Parathyroid adenoma (tissue), 2 donors: ENCODE data around the gene SMG7.

Source experiments
- H2AFZ ChIP-seq: fragments of 300-600 bp; sonication (generic); one replicate; pipeline ENCODE4 v1.7.0; 2017; ENCODE audit warnings: antibody characterized with exemption, mild to moderate bottlenecking
- H3K27ac ChIP-seq: fragments of 300-600 bp; sonication (generic); one replicate; pipeline ENCODE4 v1.7.0; 2017
- H3K27me3 ChIP-seq: fragments of 300-600 bp; sonication (generic); one replicate; pipeline ENCODE4 v1.7.0; 2017; ENCODE audit warnings: low read length; ENCODE audit not compliant: control insufficient read depth, insufficient read depth
- H3K36me3 ChIP-seq: fragments of 300-600 bp; sonication (generic); one replicate; pipeline ENCODE4 v1.7.0; 2017; ENCODE audit warnings: low read length; ENCODE audit not compliant: control insufficient read depth, insufficient read depth
- H3K4me1 ChIP-seq: fragments of 300-600 bp; sonication (generic); one replicate; pipeline ENCODE4 v1.7.0; 2017; ENCODE audit warnings: control low read depth
- H3K4me2 ChIP-seq: fragments of 300-600 bp; sonication (generic); one replicate; pipeline ENCODE4 v1.7.0; 2017; ENCODE audit warnings: low read length
- H3K4me3 ChIP-seq: fragments of 300-600 bp; sonication (generic); one replicate; pipeline ENCODE4 v1.7.0; 2017; ENCODE audit warnings: low read depth, low read length
- H3K79me2 ChIP-seq: fragments of 300-600 bp; sonication (generic); one replicate; pipeline ENCODE4 v1.7.0; 2017; ENCODE audit warnings: control low read depth
- H3K9ac ChIP-seq: fragments of 300-600 bp; sonication (generic); one replicate; pipeline ENCODE4 v1.7.0; 2017; ENCODE audit warnings: mild to moderate bottlenecking
- H3K9me3 ChIP-seq: fragments of 300-600 bp; sonication (generic); one replicate; pipeline ENCODE4 v1.7.0; 2017; ENCODE audit warnings: low read length; ENCODE audit not compliant: control insufficient read depth
- CTCF ChIP-seq: fragments of 300-600 bp; sonication (generic); IDR thresholded peaks from one replicate; pipeline ENCODE4 v1.7.0; 2017; ENCODE audit warnings: antibody characterized with exemption, mild to moderate bottlenecking
- donor health status: primary hyperparathyroidism.

SMG7 gene

GRCh38 chr1:183559061-183559460 lies 86.8 kb downstream of the SMG7 start:
- H2AFZ ChIP-seq, result no peak overlapping the region
- H3K4me3 ChIP-seq, result no peak overlapping the region
- H3K27me3 ChIP-seq, result no peaks in the 10 kb centered on the region
- no peaks in the 10 kb centered on the region for H3K4me1 ChIP-seq
- H3K27ac ChIP-seq, result no peak overlapping the region
- no peak for TF ChIP-seq CTCF
- no peaks in the 10 kb centered on the region for H3K36me3 ChIP-seq
- H3K9me3 ChIP-seq, result no peaks in the 10 kb centered on the region
- H3K9ac ChIP-seq, result no peak overlapping the region
- no peaks in the 10 kb centered on the region for H3K79me2 ChIP-seq
- no peak overlapping the region for H3K4me2 ChIP-seq

GRCh38 chr1:183562701-183563100 lies 90.4 kb downstream of the SMG7 start:
- no peak for TF ChIP-seq CTCF
- H3K4me3 ChIP-seq, result no peak overlapping the region
- H3K36me3 ChIP-seq, result no peaks in the 10 kb centered on the region
- no peak overlapping the region for H3K27ac ChIP-seq
- no peak overlapping the region for H3K4me2 ChIP-seq
- H3K9ac ChIP-seq, result no peak overlapping the region
- no peaks in the 10 kb centered on the region for H3K79me2 ChIP-seq
- H2AFZ ChIP-seq, result no peak overlapping the region
- H3K27me3 ChIP-seq, result no peaks in the 10 kb centered on the region
- no peaks in the 10 kb centered on the region for H3K9me3 ChIP-seq
- H3K4me1 ChIP-seq, result no peaks in the 10 kb centered on the region

GRCh38 chr1:183565261-183565660 lies 93.0 kb downstream of the SMG7 start:
- H3K79me2 ChIP-seq, result no peaks in the 10 kb centered on the region
- H3K36me3 ChIP-seq, result no peaks in the 10 kb centered on the region
- no peaks in the 10 kb centered on the region for H3K9me3 ChIP-seq
- H3K27me3 ChIP-seq, result no peaks in the 10 kb centered on the region
- H3K27ac ChIP-seq, result no peak overlapping the region
- H3K9ac ChIP-seq, result no peak overlapping the region
- H3K4me2 ChIP-seq, result no peak overlapping the region
- no peaks in the 10 kb centered on the region for H3K4me1 ChIP-seq
- no peak overlapping the region for H3K4me3 ChIP-seq
- no peak overlapping the region for H2AFZ ChIP-seq
- TF ChIP-seq CTCF, result no peak

- Histone ChIP-seq H3K79me2 (no peaks in the 10 kb centered on the region), H2AFZ (no peak overlapping the region), H3K4me1 (no peaks in the 10 kb centered on the region), H3K4me2 (no peak overlapping the region), H3K9ac (no peak overlapping the region), H3K4me3 (no peak overlapping the region), H3K9me3 (no peaks in the 10 kb centered on the region), H3K27me3 (no peaks in the 10 kb centered on the region), H3K27ac (no peak overlapping the region), H3K36me3 (no peaks in the 10 kb centered on the region)
- no peak for TF ChIP-seq CTCF
Observed at GRCh38 chr1:183566026-183566425, 93.7 kb downstream of the SMG7 start.

GRCh38 chr1:183567584-183567983 lies 95.3 kb downstream of the SMG7 start:
- no peak overlapping the region for H3K9ac ChIP-seq
- no peak for TF ChIP-seq CTCF
- no peak overlapping the region for H3K4me2 ChIP-seq
- no peak overlapping the region for H3K27ac ChIP-seq
- no peaks in the 10 kb centered on the region for H3K4me1 ChIP-seq
- H3K79me2 ChIP-seq, result no peaks in the 10 kb centered on the region
- H3K27me3 ChIP-seq, result no peaks in the 10 kb centered on the region
- H3K36me3 ChIP-seq, result no peaks in the 10 kb centered on the region
- no peak overlapping the region for H2AFZ ChIP-seq
- H3K4me3 ChIP-seq, result no peak overlapping the region
- no peaks in the 10 kb centered on the region for H3K9me3 ChIP-seq
